ENCODE data around the gene ZBED3. TPM values are rescaled to one million over a fixed set of nuclear protein-coding genes. Genes with fewer than 3 reads are reported as not detected.

The ZBED3 gene
- total and polyA plus RNA-seq, 4 donors = 1.8 to 17.1 (median 5.3) TPM

GRCh38 chr5:77064040-77064439 lies 23.0 kb downstream of the ZBED3 start:
- DNase-seq (no peak), ATAC-seq (ENCODE audit: insufficient read depth, low FRiP score) (no peak)
- Histone ChIP-seq H3K36me3 (ENCODE audit: control insufficient read depth in 4 of 4, insufficient read depth in 4 of 4, low read length in 4 of 4) (peaks cover 2 to 39% (median 33%) of the 10 kb centered on the region in 4 donors), H3K9ac (ENCODE audit: insufficient read depth in 1 of 2, low read length in 2 of 2) (no peak overlapping the region), H3K4me3 (no peak overlapping the region), H3K4me1 (ENCODE audit: control insufficient read depth in 5 of 5, insufficient read depth in 5 of 5, low read length in 5 of 5) (no peaks in the 10 kb centered on the region), H3K27ac (ENCODE audit: low read depth in 1 of 2, low read length in 1 of 2) (no peak overlapping the region), H3K9me3 (ENCODE audit: control insufficient read depth in 4 of 4, insufficient read depth in 3 of 4, low read length in 3 of 4) (no peaks in the 10 kb centered on the region), H3K27me3 (ENCODE audit: control insufficient read depth in 3 of 3, insufficient read depth in 3 of 3, low read length in 2 of 3) (no peaks in the 10 kb centered on the region)
- TF ChIP-seq, protein P1, sequence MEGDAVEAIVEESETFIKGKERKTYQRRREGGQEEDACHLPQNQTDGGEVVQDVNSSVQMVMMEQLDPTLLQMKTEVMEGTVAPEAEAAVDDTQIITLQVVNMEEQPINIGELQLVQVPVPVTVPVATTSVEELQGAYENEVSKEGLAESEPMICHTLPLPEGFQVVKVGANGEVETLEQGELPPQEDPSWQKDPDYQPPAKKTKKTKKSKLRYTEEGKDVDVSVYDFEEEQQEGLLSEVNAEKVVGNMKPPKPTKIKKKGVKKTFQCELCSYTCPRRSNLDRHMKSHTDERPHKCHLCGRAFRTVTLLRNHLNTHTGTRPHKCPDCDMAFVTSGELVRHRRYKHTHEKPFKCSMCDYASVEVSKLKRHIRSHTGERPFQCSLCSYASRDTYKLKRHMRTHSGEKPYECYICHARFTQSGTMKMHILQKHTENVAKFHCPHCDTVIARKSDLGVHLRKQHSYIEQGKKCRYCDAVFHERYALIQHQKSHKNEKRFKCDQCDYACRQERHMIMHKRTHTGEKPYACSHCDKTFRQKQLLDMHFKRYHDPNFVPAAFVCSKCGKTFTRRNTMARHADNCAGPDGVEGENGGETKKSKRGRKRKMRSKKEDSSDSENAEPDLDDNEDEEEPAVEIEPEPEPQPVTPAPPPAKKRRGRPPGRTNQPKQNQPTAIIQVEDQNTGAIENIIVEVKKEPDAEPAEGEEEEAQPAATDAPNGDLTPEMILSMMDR (IDR thresholded peaks at IDR 0.05; ENCODE audit: control extremely low read depth, extremely low read depth) = no peak
- WGBS, 2 donors = 73 to 94% methylated on average over 3 of the region's 3 CpGs

- DNase-seq (no peak), ATAC-seq (ENCODE audit: insufficient read depth, low FRiP score) (no peak)
- no peaks in the 10 kb centered on the region for H3K4me1 ChIP-seq (ENCODE audit: control insufficient read depth in 5 of 5, insufficient read depth in 5 of 5, low read length in 5 of 5)
- H3K9ac ChIP-seq (ENCODE audit: insufficient read depth in 1 of 2, low read length in 2 of 2) = no peak overlapping the region
- no peak overlapping the region for H3K4me3 ChIP-seq
- TF ChIP-seq, protein P1 (IDR thresholded peaks at IDR 0.05; ENCODE audit: control extremely low read depth, extremely low read depth) = no peak
- H3K9me3 ChIP-seq (ENCODE audit: control insufficient read depth in 4 of 4, insufficient read depth in 3 of 4, low read length in 3 of 4) = no peaks in the 10 kb centered on the region
- 100% methylated on average over 1 of the region's 1 CpG for WGBS, 2 donors
- H3K27me3 ChIP-seq (ENCODE audit: control insufficient read depth in 3 of 3, insufficient read depth in 3 of 3, low read length in 2 of 3) = no peaks in the 10 kb centered on the region
- H3K27ac ChIP-seq (ENCODE audit: low read depth in 1 of 2, low read length in 1 of 2) = no peak overlapping the region
- H3K36me3 ChIP-seq (ENCODE audit: control insufficient read depth in 4 of 4, insufficient read depth in 4 of 4, low read length in 4 of 4) = peaks cover 0 to 26% (median 7%) of the 10 kb centered on the region in 4 donors
These were observed 40.5 kb downstream of the ZBED3 start for GRCh38 chr5:77046416-77047073.

DNA sequence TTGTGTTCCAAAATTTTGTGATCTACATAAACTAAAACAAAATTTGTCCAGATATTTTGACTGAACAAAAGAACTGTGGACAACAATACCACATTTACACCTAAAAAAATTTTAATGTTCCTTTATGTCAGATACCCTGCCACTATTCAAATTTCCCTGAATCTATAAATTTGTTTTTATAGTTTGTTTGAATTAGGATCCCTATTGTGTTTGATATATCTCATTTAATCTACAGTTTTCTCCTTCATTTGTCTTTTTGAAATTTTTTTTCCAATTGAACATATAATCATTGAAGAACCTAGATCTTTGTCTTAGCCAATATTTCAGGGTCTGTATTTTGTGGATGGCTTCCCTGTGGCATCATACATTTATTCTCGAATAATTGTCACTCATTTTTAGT lies 51.1 kb downstream of the ZBED3 start:
- ATAC-seq (ENCODE audit: insufficient read depth, low FRiP score) (no peak), DNase-seq (no peak)
- WGBS, 2 donors = 92 to 98% methylated on average over 1 of the region's 1 CpG
- TF ChIP-seq, protein P1 (IDR thresholded peaks at IDR 0.05; ENCODE audit: control extremely low read depth, extremely low read depth) = no peak
- Histone ChIP-seq H3K9ac (ENCODE audit: insufficient read depth in 1 of 2, low read length in 2 of 2) (no peak overlapping the region), H3K27me3 (ENCODE audit: control insufficient read depth in 3 of 3, insufficient read depth in 3 of 3, low read length in 2 of 3) (no peaks in the 10 kb centered on the region), H3K27ac (ENCODE audit: low read depth in 1 of 2, low read length in 1 of 2) (no peak overlapping the region), H3K4me3 (no peak overlapping the region), H3K36me3 (ENCODE audit: control insufficient read depth in 4 of 4, insufficient read depth in 4 of 4, low read length in 4 of 4) (peaks cover 7 to 35% (median 21%) of the 10 kb centered on the region in 4 donors), H3K9me3 (ENCODE audit: control insufficient read depth in 4 of 4, insufficient read depth in 3 of 4, low read length in 3 of 4) (no peaks in the 10 kb centered on the region), H3K4me1 (ENCODE audit: control insufficient read depth in 5 of 5, insufficient read depth in 5 of 5, low read length in 5 of 5) (peaks cover 4 to 9% (median 6%) of the 10 kb centered on the region in 5 donors)
